Heart right ventricle (tissue), 16 donors: ENCODE results near the gene OXNAD1. TPM values are rescaled to one million over a fixed set of nuclear protein-coding genes. Genes with fewer than 3 reads are reported as not detected.

ENCODE experiments used
- ATAC-seq, 8 donors: fragments of 200-7000 bp; cut with Tn5 transposase; one replicate each; pipeline ENCODE4 v1.9.1; 2020; ENCODE audit warnings: mild to moderate bottlenecking in 8 of 8, moderate library complexity in 8 of 8, moderate number of reproducible peaks in 1 of 8
- DNase-seq, 2 donors: peaks; one replicate each; pipeline ENCODE4 v3.0.0-alpha.2; 2020
- H3K27ac ChIP-seq, 10 donors: fragments of 200-600 bp; sonication (generic) in 2 of 10; one replicate each; pipeline versions ENCODE4 v1.5.0 to v1.8.0; 2020 to 2022; ENCODE audit warnings: mild to moderate bottlenecking in 3 of 10
- H3K27me3 ChIP-seq, 7 donors: fragments of 200-600 bp; one replicate each; pipeline ENCODE4 v1.8.0; 2021 to 2022; ENCODE audit warnings: mild to moderate bottlenecking in 2 of 7
- H3K36me3 ChIP-seq, 9 donors: fragments of 200-600 bp; sonication (generic) in 1 of 9; one replicate each; pipeline versions ENCODE4 v1.5.0 to v1.8.0; 2020 to 2022; ENCODE audit warnings: mild to moderate bottlenecking in 2 of 9
- H3K4me1 ChIP-seq, 9 donors: fragments of 200-600 bp; sonication (generic) in 1 of 9; one replicate each; pipeline versions ENCODE4 v1.5.0 to v1.8.0; 2020 to 2022; ENCODE audit warnings: mild to moderate bottlenecking in 4 of 9
- H3K4me3 ChIP-seq, 10 donors: fragments of 200-600 bp; sonication (generic) in 2 of 10; one replicate each; pipeline versions ENCODE4 v1.5.0 to v1.8.0; 2020 to 2022; ENCODE audit warnings: mild to moderate bottlenecking in 7 of 10, moderate library complexity in 2 of 10
- H3K9me3 ChIP-seq, 11 donors: fragments of 200-600 bp in 10 of 11; sonication (generic) in 2 of 11; one replicate each; pipeline versions ENCODE4 v1.5.0 to v1.8.0; 2013 to 2022; ENCODE audit warnings: mild to moderate bottlenecking in 2 of 11, control low read depth in 1 of 11, moderate library complexity in 1 of 11
- WGBS, 2 donors: extraction: QIAGEN DNeasy Blood & Tissue Kit; methylation state at CpG; one replicate each; pipeline ENCODE4 v1.1.7; 2013; ENCODE audit warnings: inconsistent platforms in 1 of 2; 5-methylcytosine and 5-hydroxymethylcytosine counted together
- intact Hi-C, 10 donors: fragments of 100-400 bp; cut with DNase I; formaldehyde crosslinking; loops; one replicate each; pipeline versions ENCODE4 v1.11.1 to v1.14.2; 2022
- polyA plus RNA-seq, 2 donors: library from polyadenylated mRNA; stranded (reverse); fragments of 200-250 nt; gene quantifications; one replicate each; pipeline ENCODE4 v1.2.3, GENCODE V29; 2013
- total RNA-seq, 10 donors: library from RNA; stranded (reverse); fragmentation: NEBNext Ultra II Directional in 3 of 10; extraction: Animal tissue kit (Norgen Biotek cat#: 25700) in 3 of 10; gene quantifications; one replicate each; pipeline versions ENCODE4 v1.2.1 to v1.2.4, GENCODE V29; 2021 to 2023
- TF ChIP-seq, protein P1 (sequence below), 9 donors: fragments of 200-600 bp; sonication (generic) in 2 of 9; IDR thresholded peaks; one replicate each; pipeline versions ENCODE4 v1.5.0 to v1.8.0; 2021 to 2022; ENCODE audit warnings: antibody characterized with exemption in 9 of 9, mild to moderate bottlenecking in 5 of 9, moderate library complexity in 1 of 9
- donor health status: Arrhythmogenic right ventricular cardiomyopathy.
- donor health status: ischemic (EF 13 %, LVEDD 7.1; RV severe dilation, severe dysfunction).
- donor health status: healthy with polysubstance abuse.
- donor health status: DM: no; HTN: yes; CAD: no.
- donor health status: DM: no; HTN: no; CAD: no.
- donor health status: ischemic (EF 25% LVEDD 6.9; RV normal size, moderate dysfunction).
- donor health status: ischemic (EF 25% LVEDD 5.7; RV mildly dilated, moderate dysfunction).
- donor health status: healthy.
- donor health status: DM: yes; HTN: yes; CAD: no.
- donor health status: Ischemic cardiomyopathy.
- donor health status: ischemic (EF 35%, LVEDD 5.7; RV mildly dilated, moderate dysfunction).
- donor health status: nonischemic (EF 11% LVEDD 7.7; RV severe dilation, severe dysfunction).
- donor health status: DM: yes; HTN: yes; CAD: no.
- donor health status: PGD.
- donor health status: ischemic (EF 29% LVEDD 5.4; RV normal size, mild dysfunction).
- donor health status: nonischemic (EF 23%, LVEDD 6.1; RV moderate dilation, normal function).

OXNAD1 gene
- total and polyA plus RNA-seq, 12 donors = 4.2 to 22.8 (median 17.1) TPM

DNA sequence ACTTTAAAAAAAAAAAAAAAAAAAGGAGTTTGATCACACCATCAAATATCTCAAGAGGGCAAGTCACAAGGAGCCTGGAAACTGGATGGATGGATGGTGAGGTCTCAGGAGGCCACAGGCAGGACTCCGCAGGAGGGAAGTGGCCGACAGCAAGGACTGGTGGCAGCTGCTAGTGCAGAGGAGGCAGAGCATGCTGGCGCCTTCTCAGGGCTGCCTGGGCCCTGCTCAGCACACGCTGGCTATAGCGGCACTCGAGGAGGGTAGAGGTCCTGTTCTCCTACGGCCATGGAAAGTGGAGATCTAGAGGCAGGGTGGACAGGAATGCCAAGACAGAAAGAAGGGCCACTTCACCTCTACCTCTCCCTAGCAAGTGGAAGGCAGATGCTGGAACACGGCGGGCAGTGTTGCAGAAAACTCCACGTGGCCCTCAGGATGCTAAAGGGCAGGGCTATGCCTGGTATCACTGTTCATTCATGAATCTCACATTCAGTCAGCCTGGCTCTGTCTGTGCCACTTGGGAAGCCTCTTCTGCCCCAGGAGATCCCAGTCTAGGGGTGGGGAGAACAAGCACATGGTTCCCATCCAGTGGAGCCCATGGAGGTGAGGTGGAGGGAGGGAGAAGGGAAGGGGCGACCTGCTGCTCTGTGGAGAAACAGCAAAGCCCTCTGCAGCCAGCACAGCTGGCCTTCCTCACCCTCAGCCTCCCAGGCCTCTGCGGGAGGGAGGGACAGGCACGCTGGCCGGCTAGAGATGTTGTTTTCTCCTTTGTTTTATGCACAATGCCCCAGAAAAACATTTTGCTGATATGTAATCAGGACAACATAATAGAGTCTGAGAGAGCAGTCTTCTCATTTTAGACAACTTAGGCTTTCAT, 71.0 kb downstream of the OXNAD1 start:
- TF ChIP-seq, protein P1, sequence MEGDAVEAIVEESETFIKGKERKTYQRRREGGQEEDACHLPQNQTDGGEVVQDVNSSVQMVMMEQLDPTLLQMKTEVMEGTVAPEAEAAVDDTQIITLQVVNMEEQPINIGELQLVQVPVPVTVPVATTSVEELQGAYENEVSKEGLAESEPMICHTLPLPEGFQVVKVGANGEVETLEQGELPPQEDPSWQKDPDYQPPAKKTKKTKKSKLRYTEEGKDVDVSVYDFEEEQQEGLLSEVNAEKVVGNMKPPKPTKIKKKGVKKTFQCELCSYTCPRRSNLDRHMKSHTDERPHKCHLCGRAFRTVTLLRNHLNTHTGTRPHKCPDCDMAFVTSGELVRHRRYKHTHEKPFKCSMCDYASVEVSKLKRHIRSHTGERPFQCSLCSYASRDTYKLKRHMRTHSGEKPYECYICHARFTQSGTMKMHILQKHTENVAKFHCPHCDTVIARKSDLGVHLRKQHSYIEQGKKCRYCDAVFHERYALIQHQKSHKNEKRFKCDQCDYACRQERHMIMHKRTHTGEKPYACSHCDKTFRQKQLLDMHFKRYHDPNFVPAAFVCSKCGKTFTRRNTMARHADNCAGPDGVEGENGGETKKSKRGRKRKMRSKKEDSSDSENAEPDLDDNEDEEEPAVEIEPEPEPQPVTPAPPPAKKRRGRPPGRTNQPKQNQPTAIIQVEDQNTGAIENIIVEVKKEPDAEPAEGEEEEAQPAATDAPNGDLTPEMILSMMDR (IDR thresholded peaks at IDR 0.05) = no peak
- H3K9me3 ChIP-seq = peaks cover 0 to 27% (median 7%) of the 10 kb centered on the region in 11 donors
- no peak for DNase-seq
- WGBS, 2 donors = 85 to 86% methylated on average over 14 of the region's 14 CpGs
- H3K4me3 ChIP-seq = no peak overlapping the region
- peak in 2 of 8 donors; percentile 19 to 46 for ATAC-seq
- H3K36me3 ChIP-seq = peaks cover 0 to 46% (median 8%) of the 10 kb centered on the region in 9 donors
- H3K27me3 ChIP-seq = no peaks in the 10 kb centered on the region
- intact Hi-C loops = no loop called here
- peaks cover 3 to 47% (median 26%) of the 10 kb centered on the region in 9 donors for H3K4me1 ChIP-seq
- H3K27ac ChIP-seq = peak overlapping the region in 3 of 10 donors; percentile 15 to 24 (median 22)

DNA sequence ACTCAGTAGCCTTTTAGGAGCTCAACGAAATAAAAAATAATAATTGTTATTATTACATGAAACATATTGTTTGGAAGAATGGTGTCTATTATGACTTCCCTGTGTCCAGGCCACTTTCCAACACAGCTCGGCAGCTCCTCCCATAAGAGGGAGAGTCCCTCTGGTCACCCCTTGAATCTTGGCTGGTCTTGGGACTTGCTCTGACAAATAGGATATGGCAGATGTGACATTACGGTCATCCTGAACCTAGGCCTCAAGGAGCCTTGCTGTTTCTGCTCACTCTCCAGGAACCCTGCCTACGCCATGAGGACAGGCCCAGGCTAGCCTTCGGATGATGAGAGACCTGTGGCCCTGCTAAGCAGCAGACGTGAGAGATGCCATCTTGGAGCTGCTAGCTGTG, 71.8 kb downstream of the OXNAD1 start:
- ATAC-seq = peak in 1 of 8 donors; percentile 18
- H3K4me3 ChIP-seq = no peak overlapping the region
- peak overlapping the region in 3 of 10 donors; percentile 7 to 22 (median 19) for H3K27ac ChIP-seq
- peaks cover 0 to 19% (median 5%) of the 10 kb centered on the region in 11 donors for H3K9me3 ChIP-seq
- H3K27me3 ChIP-seq = no peaks in the 10 kb centered on the region
- WGBS, 2 donors = 87 to 89% methylated on average over 6 of the region's 6 CpGs
- no peak for DNase-seq
- intact Hi-C loops = no loop called here
- TF ChIP-seq, protein P1 (IDR thresholded peaks at IDR 0.05) = no peak
- peaks cover 0 to 41% (median 8%) of the 10 kb centered on the region in 9 donors for H3K36me3 ChIP-seq
- peaks cover 3 to 51% (median 30%) of the 10 kb centered on the region in 9 donors for H3K4me1 ChIP-seq

DNA sequence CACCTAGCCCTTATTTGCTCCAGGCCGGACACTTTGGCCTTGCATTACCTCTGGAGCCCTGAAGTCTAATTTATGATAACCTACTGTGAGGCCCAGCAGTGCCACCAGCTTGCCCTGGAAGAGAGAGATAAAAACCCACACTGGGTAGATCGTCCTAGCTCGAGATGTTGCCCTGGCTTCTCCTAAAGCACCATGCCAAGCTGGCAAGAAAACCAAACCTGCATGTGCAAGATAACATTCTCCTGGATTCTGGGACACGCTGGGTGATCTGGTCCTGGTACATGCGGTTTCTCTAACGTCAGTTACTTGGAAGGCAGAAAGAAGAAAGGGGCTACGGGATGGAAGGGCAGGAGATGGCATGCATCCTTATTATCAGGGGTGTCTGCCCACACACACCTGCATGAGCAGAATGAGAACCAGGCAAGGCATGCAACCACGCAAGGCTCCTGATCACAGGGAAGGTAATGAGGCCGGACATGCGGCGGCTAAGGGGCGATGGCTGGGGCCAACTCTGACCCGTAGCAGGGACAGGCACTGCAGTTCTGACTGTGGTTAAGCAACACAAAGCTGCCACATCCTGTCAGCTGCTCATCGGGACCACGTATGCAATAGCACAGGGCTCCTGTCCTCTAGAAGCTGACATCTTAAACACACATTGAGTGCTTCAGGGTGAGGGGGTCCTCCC, 73.0 kb downstream of the OXNAD1 start:
- no peaks in the 10 kb centered on the region for H3K27me3 ChIP-seq
- TF ChIP-seq, protein P1 (IDR thresholded peaks at IDR 0.05) = no peak
- intact Hi-C loops = no loop called here
- peak overlapping the region in 5 of 10 donors; percentile 18 to 54 (median 38) for H3K27ac ChIP-seq
- no peak overlapping the region for H3K4me3 ChIP-seq
- 70 to 73% methylated on average over 15 of the region's 15 CpGs for WGBS, 2 donors
- peaks cover 3 to 45% (median 30%) of the 10 kb centered on the region in 9 donors for H3K4me1 ChIP-seq
- peaks cover 0 to 12% (median 4%) of the 10 kb centered on the region in 11 donors for H3K9me3 ChIP-seq
- DNase-seq = no peak
- ATAC-seq = peak in 7 of 8 donors; percentile 31 to 49 (median 38)
- H3K36me3 ChIP-seq = peaks cover 0 to 41% (median 8%) of the 10 kb centered on the region in 9 donors

DNA sequence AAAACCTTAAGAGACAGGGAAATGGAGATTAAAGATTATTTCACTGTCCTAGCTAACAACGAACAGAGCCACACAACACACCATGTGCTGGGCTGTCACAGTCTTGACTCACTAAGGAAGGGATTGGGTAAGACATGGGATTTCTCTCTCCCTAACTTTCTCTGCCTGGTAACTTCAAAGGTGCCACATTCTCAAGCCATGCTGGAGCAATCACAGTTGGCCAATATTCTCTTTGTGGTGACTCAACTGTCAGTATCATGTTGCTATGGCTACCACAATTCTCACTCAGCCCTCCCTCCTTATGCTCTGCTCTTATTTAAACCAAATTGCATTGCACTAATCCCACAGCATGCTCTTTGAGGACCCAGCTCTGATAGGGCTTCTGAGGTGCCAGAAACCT, 74.0 kb downstream of the OXNAD1 start:
- DNase-seq (no peak), ATAC-seq (peak; percentile 15 to 90 (median 29))
- H3K4me1 ChIP-seq = peaks cover 3 to 39% (median 30%) of the 10 kb centered on the region in 9 donors
- H3K4me3 ChIP-seq = no peak overlapping the region
- TF ChIP-seq, protein P1 (IDR thresholded peaks at IDR 0.05) = no peak
- no peaks in the 10 kb centered on the region for H3K27me3 ChIP-seq
- peaks cover 0 to 12% (median 4%) of the 10 kb centered on the region in 11 donors for H3K9me3 ChIP-seq
- intact Hi-C loops = no loop called here
- WGBS, 2 donors = 38% methylated on average over 1 of the region's 1 CpG
- H3K27ac ChIP-seq = peak overlapping the region in 3 of 10 donors; percentile 29 to 54 (median 41)
- peaks cover 0 to 41% (median 8%) of the 10 kb centered on the region in 9 donors for H3K36me3 ChIP-seq
